Esophagus muscularis mucosa (tissue), 4 donors: ENCODE measurements around the gene PSMD12.

Source experiments
- EP300 ChIP-seq: sonication (generic); formaldehyde crosslinking; IDR thresholded peaks from one replicate; pipeline ENCODE4 v1.6.1; 2017; ENCODE audit warnings: antibody characterized with exemption
- POLR2A ChIP-seq: fragments of 450-650 bp; IDR thresholded peaks from one replicate; pipeline ENCODE4 v1.6.1; 2017; ENCODE audit warnings: antibody characterized with exemption, moderate library complexity, mild to moderate bottlenecking, low read depth
- POLR2AphosphoS5 ChIP-seq, 2 donors: sonication (generic); formaldehyde crosslinking; IDR thresholded peaks; one replicate each; pipeline ENCODE4 v1.6.1; 2017; ENCODE audit warnings: antibody characterized with exemption in 2 of 2
- TF ChIP-seq, protein P1 (sequence below), 3 experiments: fragments of 200-600 bp in 2 of 3; fragments of 450-650 bp in 1 of 3; sonication (generic) in 2 of 3; IDR thresholded peaks; one replicate each; pipeline ENCODE4 v1.5.1; 2017 to 2019; ENCODE audit warnings: antibody characterized with exemption in 3 of 3, mild to moderate bottlenecking in 2 of 3, moderate library complexity in 1 of 3

DNA sequence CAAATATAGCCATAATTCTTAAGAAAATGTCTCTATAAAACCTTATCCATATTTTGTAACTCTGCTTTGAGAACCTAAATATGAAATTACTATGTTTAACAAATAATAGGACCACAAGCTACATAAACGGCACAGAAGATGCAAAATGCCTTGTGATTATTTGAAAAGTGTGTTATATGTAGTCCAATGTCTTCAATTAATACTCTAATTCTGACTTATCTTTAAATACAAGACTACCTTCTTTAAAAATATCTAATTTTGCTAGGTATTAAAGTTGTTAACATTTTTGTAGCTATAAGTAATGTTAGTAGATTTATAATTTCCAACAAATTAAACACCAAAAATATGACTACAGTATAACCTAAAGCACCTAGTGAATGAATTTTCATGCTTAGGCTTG lies 17.0 kb downstream of the PSMD12 start:
- TF ChIP-seq POLR2A (no peak), POLR2AphosphoS5 (IDR thresholded peaks at IDR 0.05) (no peak), EP300 (no peak)
- TF ChIP-seq, protein P1, sequence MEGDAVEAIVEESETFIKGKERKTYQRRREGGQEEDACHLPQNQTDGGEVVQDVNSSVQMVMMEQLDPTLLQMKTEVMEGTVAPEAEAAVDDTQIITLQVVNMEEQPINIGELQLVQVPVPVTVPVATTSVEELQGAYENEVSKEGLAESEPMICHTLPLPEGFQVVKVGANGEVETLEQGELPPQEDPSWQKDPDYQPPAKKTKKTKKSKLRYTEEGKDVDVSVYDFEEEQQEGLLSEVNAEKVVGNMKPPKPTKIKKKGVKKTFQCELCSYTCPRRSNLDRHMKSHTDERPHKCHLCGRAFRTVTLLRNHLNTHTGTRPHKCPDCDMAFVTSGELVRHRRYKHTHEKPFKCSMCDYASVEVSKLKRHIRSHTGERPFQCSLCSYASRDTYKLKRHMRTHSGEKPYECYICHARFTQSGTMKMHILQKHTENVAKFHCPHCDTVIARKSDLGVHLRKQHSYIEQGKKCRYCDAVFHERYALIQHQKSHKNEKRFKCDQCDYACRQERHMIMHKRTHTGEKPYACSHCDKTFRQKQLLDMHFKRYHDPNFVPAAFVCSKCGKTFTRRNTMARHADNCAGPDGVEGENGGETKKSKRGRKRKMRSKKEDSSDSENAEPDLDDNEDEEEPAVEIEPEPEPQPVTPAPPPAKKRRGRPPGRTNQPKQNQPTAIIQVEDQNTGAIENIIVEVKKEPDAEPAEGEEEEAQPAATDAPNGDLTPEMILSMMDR (IDR thresholded peaks at IDR 0.05): no peak
